ENCODE measurements around the gene PITHD1.
A peak's percentile ranks its signal among the peaks of the same experiment; 100 is the strongest.

The PITHD1 gene

DNA sequence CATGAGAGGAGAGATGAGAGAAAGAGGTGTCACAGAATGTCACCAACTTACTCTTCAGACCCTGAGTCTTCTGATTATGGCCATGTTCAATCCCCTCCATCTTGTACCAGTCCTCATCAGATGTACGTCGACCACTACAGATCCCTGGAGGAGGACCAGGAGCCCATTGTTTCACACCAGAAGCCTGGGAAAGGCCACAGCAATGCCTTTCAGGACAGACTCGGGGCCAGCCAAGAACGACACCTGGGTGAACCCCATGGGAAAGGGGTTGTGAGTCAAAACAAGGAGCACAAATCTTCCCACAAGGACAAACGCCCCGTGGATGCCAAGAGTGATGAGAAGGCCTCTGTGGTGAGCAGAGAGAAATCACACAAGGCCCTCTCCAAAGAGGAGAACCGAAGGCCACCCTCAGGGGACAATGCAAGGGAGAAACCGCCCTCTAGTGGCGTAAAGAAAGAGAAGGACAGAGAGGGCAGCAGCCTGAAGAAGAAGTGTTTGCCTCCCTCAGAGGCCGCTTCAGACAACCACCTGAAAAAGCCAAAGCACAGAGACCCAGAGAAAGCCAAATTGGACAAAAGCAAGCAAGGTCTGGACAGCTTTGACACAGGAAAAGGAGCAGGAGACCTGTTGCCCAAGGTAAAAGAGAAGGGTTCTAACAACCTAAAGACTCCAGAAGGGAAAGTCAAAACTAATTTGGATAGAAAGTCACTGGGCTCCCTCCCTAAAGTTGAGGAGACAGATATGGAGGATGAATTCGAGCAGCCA is 27.0 kb upstream of the PITHD1 start:
- peak; percentile 81 for FAIRE-seq
- peak; percentile 62 for DNase-seq (ENCODE audit: insufficient read length)
- TF ChIP-seq TAF1 (IDR thresholded peaks at IDR 0.05; ENCODE audit: borderline replicate concordance, low read depth, low read length) (no peak), POLR2AphosphoS5 (IDR thresholded peaks at IDR 0.05; ENCODE audit: low read depth, low read length) (no peak), POLR2A (IDR thresholded peaks at IDR 0.05; ENCODE audit: low read depth, low read length) (no peak)

DNA sequence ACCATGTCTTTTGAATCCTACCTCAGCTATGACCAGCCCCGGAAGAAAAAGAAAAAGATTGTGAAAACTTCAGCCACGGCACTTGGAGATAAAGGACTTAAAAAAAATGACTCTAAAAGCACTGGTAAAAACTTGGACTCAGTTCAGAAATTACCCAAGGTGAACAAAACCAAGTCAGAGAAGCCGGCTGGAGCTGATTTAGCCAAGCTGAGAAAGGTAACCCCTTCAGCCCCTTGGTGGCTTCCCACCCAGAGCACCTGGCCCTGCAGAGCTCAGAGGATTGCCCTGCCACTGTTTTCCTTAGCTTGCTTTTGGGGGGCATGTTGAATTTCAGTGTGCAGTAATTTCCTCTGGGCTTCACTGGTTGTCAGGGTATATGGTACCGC is 26.4 kb upstream of the PITHD1 start:
- DNase-seq (ENCODE audit: insufficient read length): no peak
- TF ChIP-seq POLR2A (IDR thresholded peaks at IDR 0.05; ENCODE audit: low read depth, low read length) (no peak), POLR2AphosphoS5 (IDR thresholded peaks at IDR 0.05; ENCODE audit: low read depth, low read length) (no peak), TAF1 (IDR thresholded peaks at IDR 0.05; ENCODE audit: borderline replicate concordance, low read depth, low read length) (no peak)
- FAIRE-seq: no peak

DNA sequence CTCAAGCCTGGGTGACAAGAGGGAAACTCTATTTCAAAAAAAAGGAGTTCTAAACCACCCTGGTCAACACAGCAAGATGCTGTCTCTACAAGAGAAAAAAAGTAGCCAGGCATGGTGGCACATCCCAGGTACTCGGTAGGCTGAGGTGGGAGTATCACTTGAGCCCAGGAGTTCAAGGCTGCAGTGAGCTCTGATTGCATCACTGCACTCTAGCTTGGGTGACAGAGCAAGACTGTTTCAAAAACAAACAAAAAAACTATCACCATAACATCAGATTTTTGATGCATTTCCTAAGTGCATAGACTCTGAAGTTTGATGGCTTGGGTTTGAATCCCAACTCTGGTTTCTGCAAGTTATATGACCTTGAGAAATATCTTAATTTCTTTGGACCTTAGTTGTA is 25.3 kb upstream of the PITHD1 start:
- DNase-seq (ENCODE audit: insufficient read length) (no peak), FAIRE-seq (no peak)
- no peak for TF ChIP-seq POLR2AphosphoS5 (IDR thresholded peaks at IDR 0.05; ENCODE audit: low read depth, low read length)
- no peak for TF ChIP-seq POLR2A (IDR thresholded peaks at IDR 0.05; ENCODE audit: low read depth, low read length)
- no peak for TF ChIP-seq TAF1 (IDR thresholded peaks at IDR 0.05; ENCODE audit: borderline replicate concordance, low read depth, low read length)

DNA sequence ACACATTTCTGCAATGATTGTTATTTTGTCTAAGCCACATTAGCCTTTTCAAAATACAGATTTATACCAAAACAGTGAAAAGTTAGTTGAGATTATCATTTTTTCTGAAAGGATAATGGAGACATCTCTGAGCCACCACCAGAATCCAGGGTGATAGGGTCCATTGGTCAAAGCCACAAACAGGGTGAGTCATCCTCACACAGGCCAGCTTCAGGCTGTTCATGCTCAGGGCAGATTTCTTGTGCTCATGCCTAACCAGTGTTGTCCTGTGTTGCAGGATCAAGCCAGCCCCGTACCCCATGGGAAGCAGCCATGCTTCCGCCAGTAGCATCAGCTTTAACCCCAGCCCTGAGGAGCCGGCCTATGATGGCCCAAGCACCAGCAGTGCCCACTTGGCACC is 21.5 kb upstream of the PITHD1 start:
- DNase-seq (ENCODE audit: insufficient read length) (no peak), FAIRE-seq (no peak)
- TF ChIP-seq TAF1 (IDR thresholded peaks at IDR 0.05; ENCODE audit: borderline replicate concordance, low read depth, low read length) (no peak), POLR2AphosphoS5 (IDR thresholded peaks at IDR 0.05; ENCODE audit: low read depth, low read length) (no peak), POLR2A (IDR thresholded peaks at IDR 0.05; ENCODE audit: low read depth, low read length) (no peak)

DNA sequence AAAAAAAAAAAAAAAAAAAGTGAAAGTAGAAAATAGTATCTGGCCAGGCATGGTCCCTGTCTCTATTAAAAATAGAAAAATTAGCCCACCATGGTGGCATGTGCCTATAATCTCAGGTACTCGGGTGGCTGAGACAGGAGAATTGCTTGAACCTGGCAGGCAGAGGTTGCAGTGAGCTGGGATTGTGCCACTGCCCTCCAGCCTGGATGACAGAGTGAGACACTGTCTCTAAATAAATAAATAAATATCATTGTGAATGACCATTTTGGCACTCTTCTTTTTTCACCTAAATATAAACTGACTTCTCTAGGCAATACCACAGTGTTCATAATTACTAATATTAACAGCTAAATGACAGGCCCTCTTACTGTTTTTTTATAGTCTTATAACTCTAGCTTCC is 20.4 kb upstream of the PITHD1 start:
- no peak for TF ChIP-seq TAF1 (IDR thresholded peaks at IDR 0.05; ENCODE audit: borderline replicate concordance, low read depth, low read length)
- no peak for TF ChIP-seq POLR2A (IDR thresholded peaks at IDR 0.05; ENCODE audit: low read depth, low read length)
- TF ChIP-seq POLR2AphosphoS5 (IDR thresholded peaks at IDR 0.05; ENCODE audit: low read depth, low read length): no peak
- FAIRE-seq: no peak
- no peak for DNase-seq (ENCODE audit: insufficient read length)

DNA sequence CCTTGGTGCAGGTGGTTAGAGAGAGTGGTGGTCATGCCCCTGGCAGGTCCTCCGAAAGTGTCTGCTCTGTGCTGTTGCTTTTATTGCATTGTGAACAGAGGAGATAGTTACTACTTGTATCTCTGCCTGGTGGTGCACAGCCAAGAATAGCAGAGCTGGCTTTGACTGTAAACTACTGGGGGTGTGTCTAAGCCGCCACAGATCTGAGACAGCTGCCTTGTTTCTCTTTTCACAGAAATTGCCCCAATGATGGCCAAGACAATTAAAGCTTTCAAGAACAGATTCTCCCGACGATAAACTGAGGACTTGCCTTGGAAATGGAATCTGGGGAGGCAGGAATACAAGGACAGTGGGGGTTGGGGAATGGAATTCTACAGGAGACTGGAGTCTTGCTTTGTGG is 18.9 kb upstream of the PITHD1 start:
- FAIRE-seq: no peak

DNA sequence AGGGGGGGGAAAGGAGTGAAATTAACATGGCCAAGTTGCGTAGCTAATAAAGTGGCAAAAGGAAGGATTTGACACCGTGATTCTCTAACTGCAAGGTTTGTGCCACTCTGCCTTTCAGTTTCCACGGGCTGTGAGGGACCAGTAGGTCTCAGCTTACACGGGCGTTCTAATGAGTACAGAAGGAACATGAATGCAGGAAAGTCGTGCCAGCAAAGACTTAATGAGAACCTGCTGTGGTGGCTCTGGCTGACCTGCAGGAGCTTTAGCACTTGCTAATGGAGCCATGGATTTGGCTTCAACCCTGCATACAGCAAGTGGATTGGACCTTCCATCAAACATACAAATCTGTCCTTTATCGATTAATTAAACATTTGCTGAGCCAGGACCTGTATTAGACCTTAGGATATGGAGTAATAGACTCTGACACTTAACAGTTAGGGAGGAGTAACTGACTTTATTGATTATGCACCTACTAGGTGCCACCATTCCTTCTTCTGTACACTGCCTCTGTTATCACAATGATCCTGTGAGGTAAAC is 15.1 kb upstream of the PITHD1 start:
- FAIRE-seq: no peak
- DNase-seq (ENCODE audit: insufficient read length): no peak
- TF ChIP-seq POLR2A (IDR thresholded peaks at IDR 0.05; ENCODE audit: low read depth, low read length) (no peak), TAF1 (IDR thresholded peaks at IDR 0.05; ENCODE audit: borderline replicate concordance, low read depth, low read length) (no peak), POLR2AphosphoS5 (IDR thresholded peaks at IDR 0.05; ENCODE audit: low read depth, low read length) (no peak)

More for the DNA sequence above, 18.9 kb upstream of the PITHD1 start:
- no peak for DNase-seq (ENCODE audit: insufficient read length)
- TF ChIP-seq POLR2AphosphoS5 (IDR thresholded peaks at IDR 0.05; ENCODE audit: low read depth, low read length) (no peak), TAF1 (IDR thresholded peaks at IDR 0.05; ENCODE audit: borderline replicate concordance, low read depth, low read length) (no peak), POLR2A (IDR thresholded peaks at IDR 0.05; ENCODE audit: low read depth, low read length) (no peak)

DNA sequence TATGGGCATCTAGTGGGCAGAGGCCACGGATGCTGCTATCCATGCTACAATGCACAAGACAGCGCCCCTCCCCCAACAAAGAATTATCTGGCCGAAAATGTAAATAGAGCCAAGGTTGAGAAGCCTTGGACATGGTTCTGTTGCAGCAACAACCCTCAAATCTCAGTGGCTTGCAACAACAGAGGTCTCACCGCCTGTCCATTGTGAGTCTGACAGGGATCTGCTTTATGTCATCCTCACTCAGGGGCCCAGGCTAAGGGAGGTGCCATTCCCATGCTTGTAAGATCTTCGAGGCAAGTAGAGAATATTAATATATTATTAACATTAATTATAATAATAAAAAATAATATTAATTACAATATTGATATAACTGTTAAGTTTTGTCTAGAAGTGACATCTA is 9.5 kb upstream of the PITHD1 start:
- FAIRE-seq (no peak), DNase-seq (ENCODE audit: insufficient read length) (no peak)
- TF ChIP-seq POLR2A (IDR thresholded peaks at IDR 0.05; ENCODE audit: low read depth, low read length): no peak
- no peak for TF ChIP-seq TAF1 (IDR thresholded peaks at IDR 0.05; ENCODE audit: borderline replicate concordance, low read depth, low read length)
- no peak for TF ChIP-seq POLR2AphosphoS5 (IDR thresholded peaks at IDR 0.05; ENCODE audit: low read depth, low read length)

DNA sequence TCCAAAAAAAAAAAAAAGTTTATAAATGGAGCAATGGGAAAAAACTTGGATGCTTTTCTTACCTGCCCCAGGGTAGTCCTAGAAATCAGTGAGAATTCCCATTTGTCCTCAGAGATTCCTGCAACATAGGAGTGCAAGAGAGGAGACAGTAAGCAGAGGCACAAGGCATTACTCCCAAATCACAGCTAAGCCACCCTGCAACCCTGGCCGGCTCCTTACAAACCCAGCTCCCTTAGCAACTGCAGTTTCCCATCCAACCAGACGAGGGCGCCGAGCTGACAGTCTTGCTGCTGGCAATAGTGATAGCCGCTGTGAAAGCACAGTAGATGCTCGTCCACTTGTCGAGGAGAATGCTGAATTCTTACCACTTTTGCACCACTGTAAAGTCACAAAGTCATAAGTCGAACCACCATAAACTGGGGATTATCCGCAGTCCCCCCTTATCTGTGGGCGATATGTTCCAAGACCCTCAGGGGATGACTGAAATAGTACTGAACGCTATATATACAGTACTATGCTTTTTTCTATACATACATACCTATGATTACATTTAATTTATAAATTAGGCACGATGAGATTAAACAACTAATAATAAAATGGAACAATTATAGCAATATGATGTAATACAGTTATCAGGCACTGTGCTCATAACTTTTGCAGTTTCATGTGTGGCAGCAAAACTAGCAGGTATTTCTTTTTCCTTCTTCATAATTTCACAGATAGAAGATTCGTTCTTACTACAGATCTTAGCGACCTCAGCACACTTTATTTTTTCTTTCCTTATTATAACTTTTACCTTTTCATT is 6.0 kb upstream of the PITHD1 start:
- FAIRE-seq (peak; percentile 94), DNase-seq (ENCODE audit: insufficient read length) (no peak)
- TF ChIP-seq POLR2A (IDR thresholded peaks at IDR 0.05; ENCODE audit: low read depth, low read length): no peak
- no peak for TF ChIP-seq TAF1 (IDR thresholded peaks at IDR 0.05; ENCODE audit: borderline replicate concordance, low read depth, low read length)
- TF ChIP-seq POLR2AphosphoS5 (IDR thresholded peaks at IDR 0.05; ENCODE audit: low read depth, low read length): no peak

DNA sequence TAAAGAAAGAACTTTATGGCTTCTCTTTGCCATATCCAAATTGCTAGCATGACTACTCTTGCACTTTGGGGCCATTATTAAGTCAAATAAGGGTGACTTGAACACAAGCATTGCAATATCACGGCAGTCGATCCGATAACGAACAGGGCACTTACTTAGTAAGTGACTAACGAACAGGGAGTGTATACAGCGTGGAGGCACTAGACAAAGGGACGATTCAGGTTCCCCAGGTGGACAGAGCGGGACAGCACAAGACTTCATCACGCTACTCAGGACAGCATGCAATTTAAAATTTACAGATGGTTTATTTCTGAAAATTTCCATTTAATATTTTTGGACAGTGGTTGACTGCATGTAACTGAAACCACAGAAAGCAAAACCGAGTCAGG is 5.4 kb upstream of the PITHD1 start:
- DNase-seq (ENCODE audit: insufficient read length) (no peak), FAIRE-seq (peak; percentile 64)
- TF ChIP-seq POLR2AphosphoS5 (IDR thresholded peaks at IDR 0.05; ENCODE audit: low read depth, low read length) (no peak), TAF1 (IDR thresholded peaks at IDR 0.05; ENCODE audit: borderline replicate concordance, low read depth, low read length) (no peak), POLR2A (IDR thresholded peaks at IDR 0.05; ENCODE audit: low read depth, low read length) (no peak)

DNA sequence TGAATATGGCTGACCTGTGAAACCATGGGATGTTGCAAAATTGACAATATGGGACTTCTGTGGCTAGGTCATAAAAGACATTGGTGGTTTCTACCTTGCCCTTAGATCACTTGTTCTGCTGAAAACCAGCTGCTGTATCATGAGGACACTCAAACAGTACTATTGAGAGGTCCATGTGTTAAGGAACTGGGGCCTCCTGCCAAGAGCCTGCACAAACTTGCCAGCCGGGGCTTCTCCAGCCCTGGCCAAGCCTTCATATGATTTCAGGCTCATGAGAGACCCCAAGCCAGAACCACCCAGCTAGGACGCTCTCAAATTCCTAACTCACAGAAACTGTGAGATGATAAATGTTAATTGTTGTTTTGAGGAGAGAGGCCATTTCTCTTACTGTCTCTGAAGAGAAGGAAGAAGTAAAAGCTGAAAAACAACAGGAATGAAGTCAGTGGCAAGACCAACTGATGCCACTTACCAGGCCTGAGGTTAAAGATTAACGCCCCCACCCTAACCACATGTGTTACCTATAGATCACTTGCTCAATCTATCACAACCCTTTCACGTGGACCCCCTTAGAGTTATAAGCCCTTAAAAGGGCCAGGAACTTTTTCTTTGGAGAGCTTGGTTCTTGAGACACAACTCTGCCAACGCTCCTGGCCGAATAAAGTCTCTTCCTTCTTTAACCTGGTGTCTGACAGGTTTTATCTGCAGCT is 3.9 kb upstream of the PITHD1 start:
- no peak for TF ChIP-seq POLR2AphosphoS5 (IDR thresholded peaks at IDR 0.05; ENCODE audit: low read depth, low read length)
- no peak for TF ChIP-seq TAF1 (IDR thresholded peaks at IDR 0.05; ENCODE audit: borderline replicate concordance, low read depth, low read length)
- no peak for TF ChIP-seq POLR2A (IDR thresholded peaks at IDR 0.05; ENCODE audit: low read depth, low read length)
- FAIRE-seq (no peak), DNase-seq (ENCODE audit: insufficient read length) (no peak)
